HT1080 (cell line): ENCODE results near the gene ZC3HAV1. TPM values are rescaled to one million over a fixed set of nuclear protein-coding genes. Genes with fewer than 3 reads are reported as not detected.
A peak's percentile ranks its signal among the peaks of the same experiment; 100 is the strongest.
"Not testable (repeated sequence)": the region's sequence is repeated elsewhere in the genome, so short reads cannot be mapped to it uniquely, and the experiment has no call there.

Source experiments
- DNase-seq: peaks from one replicate; pipeline ENCODE4 v3.0.0-alpha.2; 2015; ENCODE audit warnings: low read depth
- total RNA-seq: library from RNA; depleted of rRNA; stranded (reverse); fragments of >200 nt; shearing (Covaris generic); gene quantifications from 2 replicates; pipeline ENCODE4 v1.2.3, GENCODE V29; 2014

ZC3HAV1 gene
- total RNA-seq, 1 experiment from 2014 or later, result 28.3 TPM

- no peak for DNase-seq
These were observed 3.3 kb upstream of the ZC3HAV1 start for GRCh38 chr7:139112741-139113250.

DNA sequence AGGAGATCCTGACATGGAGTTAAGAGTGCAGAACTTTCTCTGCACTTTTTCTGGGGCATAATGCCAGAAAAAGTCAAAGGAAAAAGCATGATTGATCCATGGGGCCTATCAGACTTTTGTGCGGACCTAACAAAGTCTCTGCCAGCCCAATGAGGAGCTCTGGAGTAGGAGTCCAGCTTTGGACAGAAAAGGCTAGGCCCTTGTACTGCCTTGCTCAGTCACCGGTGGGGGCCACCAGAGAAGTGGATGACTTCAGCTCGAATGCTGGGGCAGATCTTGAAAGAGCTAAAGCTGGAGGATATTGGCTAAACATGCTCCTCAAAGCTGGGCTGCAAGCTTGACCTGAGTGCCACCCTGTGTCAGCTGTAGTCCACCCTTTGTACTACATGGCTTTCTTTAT is 2.8 kb upstream of the ZC3HAV1 start:
- DNase-seq, result no peak

DNA sequence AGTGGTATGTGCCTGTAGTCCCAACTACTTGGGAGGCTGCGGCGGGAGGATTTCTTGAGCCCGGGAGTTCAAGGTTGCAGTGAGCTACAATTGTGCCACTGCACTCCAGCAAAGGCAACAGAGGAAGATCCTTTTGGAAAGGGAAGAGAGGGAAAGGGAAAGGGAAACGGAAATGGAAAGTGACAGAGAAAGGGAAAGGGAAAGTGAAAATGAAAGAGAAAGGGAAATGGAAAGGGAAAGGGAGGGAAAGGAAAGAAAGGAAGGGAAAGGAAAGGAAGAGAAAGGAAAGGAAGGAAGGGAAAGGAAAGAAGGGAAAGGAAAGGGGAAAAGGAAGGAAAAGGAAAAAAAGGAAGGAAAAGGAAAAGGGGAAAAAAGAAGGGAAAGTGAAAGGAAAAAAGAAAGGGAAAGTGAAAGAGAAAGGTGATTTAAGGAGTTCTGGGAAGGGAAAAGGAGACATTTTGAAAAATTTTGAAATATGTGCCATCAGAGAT is 2.3 kb upstream of the ZC3HAV1 start:
- no peak for DNase-seq

GRCh38 chr7:139111147-139111546 is 1.6 kb upstream of the ZC3HAV1 start:
- DNase-seq, result no peak

DNA sequence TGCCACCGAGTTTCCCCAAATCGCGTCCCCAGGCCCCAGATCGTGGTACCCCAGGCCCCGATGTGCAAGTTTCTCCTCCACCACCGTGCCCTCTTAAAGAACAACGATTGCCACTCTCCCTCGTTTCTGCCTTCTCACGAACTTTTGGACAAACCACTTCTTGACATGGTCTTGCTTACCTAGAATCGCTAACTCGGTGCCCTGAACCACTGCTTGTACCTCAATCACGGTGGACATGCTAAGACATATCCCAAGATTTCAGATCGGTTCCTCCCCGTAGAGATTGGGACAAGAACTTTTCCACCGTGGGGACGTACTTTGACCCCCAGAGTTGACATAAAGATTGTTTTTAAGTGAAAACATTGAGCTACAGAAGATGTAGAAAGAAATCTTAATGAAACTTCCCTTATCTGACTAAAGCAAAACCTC is 477 bp upstream of the ZC3HAV1 start:
- no peak for DNase-seq

GRCh38 chr7:139108266-139109187 is 993 bp downstream of the ZC3HAV1 start:
- DNase-seq, result peak; percentile 24

GRCh38 chr7:139106959-139107358 is 2.6 kb downstream of the ZC3HAV1 start:
- DNase-seq, result no peak

DNA sequence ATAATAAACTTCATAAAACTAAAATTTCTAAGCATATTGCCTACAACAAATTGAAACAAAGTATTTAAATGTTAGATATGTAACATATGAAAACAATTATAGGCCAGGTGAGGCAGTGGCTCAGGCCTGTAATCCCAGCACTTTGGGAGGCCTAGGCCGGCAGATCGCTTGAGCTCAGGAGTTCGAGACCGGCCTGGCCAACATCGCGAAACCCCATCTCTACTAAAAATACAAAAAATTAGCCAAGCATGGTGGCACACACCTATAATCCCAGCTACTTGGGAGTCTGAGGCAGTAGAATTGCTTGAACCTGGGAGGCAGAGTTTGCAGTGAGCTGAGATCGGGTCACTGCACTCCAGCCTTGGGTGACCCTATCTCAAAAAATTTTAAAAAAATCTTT is 3.3 kb downstream of the ZC3HAV1 start:
- DNase-seq, result not testable (repeated sequence)

GRCh38 chr7:139105484-139105883 is 4.0 kb downstream of the ZC3HAV1 start:
- DNase-seq, result no peak

GRCh38 chr7:139104091-139104450 is 5.4 kb downstream of the ZC3HAV1 start:
- no peak for DNase-seq

GRCh38 chr7:139103057-139103815 is 6.3 kb downstream of the ZC3HAV1 start:
- DNase-seq, result no peak

GRCh38 chr7:139101637-139102158 is 7.8 kb downstream of the ZC3HAV1 start:
- DNase-seq, result not testable (repeated sequence)

- DNase-seq, result no peak
These were observed 10.2 kb downstream of the ZC3HAV1 start for GRCh38 chr7:139099172-139099947.

DNA sequence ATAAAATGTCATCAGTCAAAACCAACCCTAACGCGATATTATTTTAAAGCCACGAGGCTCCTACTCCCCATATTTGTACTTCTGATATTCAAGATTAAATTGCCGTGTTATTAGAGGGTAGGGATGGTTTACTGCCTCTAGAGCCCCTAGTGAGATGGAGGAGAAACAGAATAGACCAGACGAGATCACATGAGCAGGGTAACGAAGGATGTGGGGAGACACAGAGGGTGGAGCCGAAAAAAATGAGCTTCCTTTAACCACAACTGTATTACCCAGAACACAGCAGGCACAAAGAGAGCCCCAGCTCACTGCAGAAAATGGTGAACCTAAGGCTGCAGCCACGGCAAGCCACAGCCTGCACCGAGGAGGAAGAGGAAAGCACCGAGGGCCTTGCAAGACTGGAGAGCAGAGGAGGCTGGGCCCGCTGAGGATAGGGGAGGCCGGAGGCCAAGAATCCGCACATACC is 14.3 kb downstream of the ZC3HAV1 start:
- DNase-seq, result no peak

- DNase-seq, result no peak
These were observed 14.9 kb downstream of the ZC3HAV1 start for GRCh38 chr7:139094596-139094995.

- no peak for DNase-seq
These were observed 15.5 kb downstream of the ZC3HAV1 start for GRCh38 chr7:139094030-139094429.

GRCh38 chr7:139093512-139093911 is 16.0 kb downstream of the ZC3HAV1 start:
- not testable (repeated sequence) for DNase-seq

DNA sequence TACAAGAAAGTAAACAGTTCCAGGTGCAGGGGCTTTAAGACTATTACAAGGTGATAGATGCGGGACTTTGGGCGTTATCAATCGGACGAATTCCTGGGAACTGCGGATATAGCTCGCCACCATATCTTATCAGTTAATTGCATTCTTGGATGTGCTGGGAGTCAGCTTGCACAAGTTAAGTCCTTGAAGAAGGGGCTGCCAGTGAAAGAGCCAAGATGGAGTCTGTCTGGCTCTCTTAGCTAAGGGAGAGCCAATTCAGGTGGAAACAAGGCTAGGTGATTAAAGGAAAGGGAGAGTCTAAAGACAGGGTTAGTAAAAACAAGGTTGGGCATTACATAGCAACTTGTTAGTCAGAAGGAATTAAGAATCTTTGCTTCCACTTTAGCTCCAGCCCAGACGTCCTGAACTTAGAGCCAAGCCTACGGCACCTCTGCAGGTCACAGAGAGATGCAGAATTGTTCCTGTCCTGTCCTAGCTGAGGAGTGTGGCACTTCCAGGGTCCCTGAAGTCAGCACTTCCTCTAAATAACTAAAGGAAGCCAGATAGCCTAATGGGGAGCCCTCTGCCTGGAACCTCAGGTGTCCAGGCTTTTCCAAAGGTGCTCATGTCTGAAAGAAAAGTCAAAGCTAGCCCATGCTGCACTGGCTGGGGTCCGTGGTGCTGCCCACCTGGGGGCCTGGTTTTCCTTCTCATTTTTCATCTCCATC is 17.3 kb downstream of the ZC3HAV1 start:
- DNase-seq, result no peak

DNA sequence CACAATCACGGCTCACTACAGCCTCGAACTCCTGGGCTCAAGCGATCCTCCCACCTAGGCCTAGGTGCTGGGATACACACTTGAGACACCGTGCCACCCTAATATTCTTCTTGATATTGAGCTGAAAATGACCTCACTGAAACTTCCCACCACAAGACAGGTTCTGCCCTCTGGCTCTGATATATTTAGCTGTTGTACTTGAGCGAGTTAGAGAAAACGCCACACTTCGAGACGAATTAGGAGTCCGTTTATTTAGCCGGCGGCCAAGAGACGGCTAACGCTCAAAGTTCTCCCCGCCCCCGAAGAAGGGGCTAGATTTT is 17.9 kb downstream of the ZC3HAV1 start:
- DNase-seq, result no peak

GRCh38 chr7:139089118-139089517 is 20.4 kb downstream of the ZC3HAV1 start:
- DNase-seq, result no peak
